Liver (tissue), 9 donors: ENCODE results near the gene FGF14. TPM values are rescaled to one million over a fixed set of nuclear protein-coding genes. Genes with fewer than 3 reads are reported as not detected.

Source experiments
- DNase-seq: peaks from one replicate; pipeline ENCODE4 v3.0.0-alpha.2; 2017; ENCODE audit warnings: low spot score
- H3K27ac ChIP-seq, 2 donors: one replicate each; pipeline ENCODE4 v1.7.0; 2013; ENCODE audit warnings: inconsistent platforms in 2 of 2, low read length in 2 of 2, control low read depth in 1 of 2, low read depth in 1 of 2, mild to moderate bottlenecking in 1 of 2
- H3K27me3 ChIP-seq, 4 donors: one replicate each; pipeline versions ENCODE4 v1.6.1 to v1.7.0; 2013; ENCODE audit warnings: low read length in 3 of 4, inconsistent platforms in 1 of 4, mild to moderate bottlenecking in 1 of 4, moderate library complexity in 1 of 4; ENCODE audit not compliant: control insufficient read depth in 4 of 4, insufficient read depth in 4 of 4
- H3K36me3 ChIP-seq, 4 donors: one replicate each; pipeline versions ENCODE4 v1.6.1 to v1.7.0; 2013; ENCODE audit warnings: low read length in 3 of 4, mild to moderate bottlenecking in 3 of 4, low read depth in 1 of 4, moderate library complexity in 1 of 4; ENCODE audit not compliant: control insufficient read depth in 4 of 4, insufficient read depth in 3 of 4
- H3K4me1 ChIP-seq, 4 donors: one replicate each; pipeline versions ENCODE4 v1.6.1 to v1.7.0; 2013; ENCODE audit warnings: low read length in 3 of 4, mild to moderate bottlenecking in 3 of 4, moderate library complexity in 1 of 4; ENCODE audit not compliant: control insufficient read depth in 4 of 4, insufficient read depth in 4 of 4
- H3K4me3 ChIP-seq, 3 donors: one replicate each; pipeline versions ENCODE4 v1.6.1 to v1.7.0; 2013; ENCODE audit warnings: low read length in 3 of 3, control low read depth in 1 of 3, low read depth in 1 of 3, mild to moderate bottlenecking in 1 of 3
- H3K9ac ChIP-seq, 2 donors: one replicate each; pipeline ENCODE4 v1.7.0; 2013; ENCODE audit warnings: low read length in 2 of 2, mild to moderate bottlenecking in 2 of 2, moderate library complexity in 2 of 2, control low read depth in 1 of 2, low read depth in 1 of 2
- H3K9me3 ChIP-seq, 4 donors: one replicate each; pipeline versions ENCODE4 v1.6.1 to v1.7.0; 2013; ENCODE audit warnings: low read length in 3 of 4; ENCODE audit not compliant: control insufficient read depth in 4 of 4
- ATF3 ChIP-seq: IDR thresholded peaks from 2 replicates; pipeline ENCODE4 v1.6.1; 2016; ENCODE audit warnings: antibody characterized with exemption
- CTCF ChIP-seq: fragments of 150-350 bp; IDR thresholded peaks from 2 replicates; pipeline ENCODE4 v1.5.1; 2017; ENCODE audit warnings: improper control_type of control experiment, low read depth, low read length; ENCODE audit not compliant: missing input control
- EGR1 ChIP-seq, 2 donors: IDR thresholded peaks; 2 replicates each; pipeline ENCODE4 v1.6.1; 2016 to 2018; ENCODE audit warnings: antibody characterized with exemption in 2 of 2, low read depth in 2 of 2
- FOXA1 ChIP-seq: IDR thresholded peaks from 2 replicates; pipeline ENCODE4 v1.6.1; 2016; ENCODE audit warnings: antibody characterized with exemption
- FOXA2 ChIP-seq: IDR thresholded peaks from 2 replicates; pipeline ENCODE4 v1.6.1; 2016; ENCODE audit warnings: antibody characterized with exemption
- GABPA ChIP-seq, 2 donors: IDR thresholded peaks in 1 of 2; conservative IDR thresholded peaks in 1 of 2; 2 replicates each; pipeline ENCODE4 v1.6.1; 2016; ENCODE audit warnings: antibody characterized with exemption in 2 of 2, mild to moderate bottlenecking in 1 of 2, moderate library complexity in 1 of 2
- HNF4A ChIP-seq, 2 donors: conservative IDR thresholded peaks; 2 replicates each; pipeline ENCODE4 v1.6.1; 2016; ENCODE audit warnings: antibody characterized with exemption in 2 of 2, mild to moderate bottlenecking in 2 of 2
- HNF4G ChIP-seq: IDR thresholded peaks from 2 replicates; pipeline ENCODE4 v1.6.1; 2016; ENCODE audit warnings: antibody characterized with exemption
- NR2F2 ChIP-seq: IDR thresholded peaks from 2 replicates; pipeline ENCODE4 v1.6.1; 2016; ENCODE audit warnings: antibody characterized with exemption
- RAD21 ChIP-seq, 2 donors: IDR thresholded peaks; 2 replicates each; pipeline ENCODE4 v1.6.1; 2016; ENCODE audit warnings: antibody characterized with exemption in 2 of 2, mild to moderate bottlenecking in 2 of 2
- REST ChIP-seq: IDR thresholded peaks from 2 replicates; pipeline ENCODE4 v1.6.1; 2016; ENCODE audit warnings: antibody characterized with exemption, mild to moderate bottlenecking
- RXRA ChIP-seq, 2 donors: IDR thresholded peaks; 2 replicates each; pipeline ENCODE4 v1.6.1; 2017 to 2018; ENCODE audit warnings: antibody characterized with exemption in 2 of 2, mild to moderate bottlenecking in 1 of 2
- TAF1 ChIP-seq: conservative IDR thresholded peaks from 2 replicates; pipeline ENCODE4 v1.6.1; 2016; ENCODE audit warnings: antibody characterized with exemption, mild to moderate bottlenecking
- YY1 ChIP-seq: IDR thresholded peaks from 2 replicates; pipeline ENCODE4 v1.6.1; 2016; ENCODE audit warnings: antibody characterized with exemption, mild to moderate bottlenecking
- ZBTB33 ChIP-seq: IDR thresholded peaks from 2 replicates; pipeline ENCODE4 v1.6.1; 2016; ENCODE audit warnings: antibody characterized with exemption
- whole genome bisulfite sequencing: extraction: QIAGEN DNeasy Blood & Tissue Kit; methylation state at CpG from one replicate; pipeline ENCODE4 v1.1.7; 2013; 5-methylcytosine and 5-hydroxymethylcytosine counted together
- polyA plus RNA-seq, 2 donors: library from polyadenylated mRNA; stranded (reverse) in 1 of 2; unstranded in 1 of 2; fragments of 200-250 nt in 1 of 2; fragments of >200 nt in 1 of 2; fragmentation: Nextera tagmentation in 1 of 2; extraction: Ambion mirVana in 1 of 2; gene quantifications; one replicate each; pipeline versions ENCODE4 v1.2.1 to v1.2.3, GENCODE V29; 2013 to 2015
- total RNA-seq, 2 donors: library from RNA; depleted of rRNA; stranded (reverse); fragments of >200 nt; gene quantifications; one replicate each; pipeline ENCODE4 v1.2.3, GENCODE V29; 2014
- donor health status: healthy.
- donor health status: healthy.
- donor health status: healthy.
- donor health status: healthy.
- donor health status: healthy.

FGF14 gene
- total and polyA plus RNA-seq, 4 donors: 0.05 to 3.3 (median 1.0) TPM

- no peaks in the 10 kb centered on the region for H3K27me3 ChIP-seq
- no peak for DNase-seq
- H3K27ac ChIP-seq: no peak overlapping the region
- no peak overlapping the region for H3K9ac ChIP-seq
- H3K4me3 ChIP-seq: no peak overlapping the region
- no peaks in the 10 kb centered on the region for H3K9me3 ChIP-seq
- no peak for TF ChIP-seq FOXA2
- no peak for TF ChIP-seq HNF4G
- no peak for TF ChIP-seq YY1
- no peak for TF ChIP-seq NR2F2
- TF ChIP-seq CTCF: no peak
- no peak for TF ChIP-seq HNF4A (conservative IDR thresholded peaks at IDR 0.05)
- no peak for TF ChIP-seq RXRA (IDR thresholded peaks at IDR 0.05)
- TF ChIP-seq GABPA (IDR thresholded peaks at IDR 0.05 in 1 of 2, conservative IDR thresholded peaks at IDR 0.05 in 1 of 2): no peak
- TF ChIP-seq ZBTB33: no peak
- TF ChIP-seq ATF3: no peak
- no peaks in the 10 kb centered on the region for H3K36me3 ChIP-seq
- peaks cover 3 to 24% (median 3%) of the 10 kb centered on the region in 4 donors for H3K4me1 ChIP-seq
- WGBS: 96% methylated on average over 3 of the region's 3 CpGs
Observed at GRCh38 chr13:101752432-101752831, 649.4 kb downstream of the FGF14 start.

- TF ChIP-seq YY1 (peak; percentile 22), CTCF (no peak), RAD21 (IDR thresholded peaks at IDR 0.05) (peak in 1 of 2 donors; percentile 8)
- Histone ChIP-seq H3K27me3 (no peaks in the 10 kb centered on the region), H3K27ac (no peak overlapping the region), H3K9ac (no peak overlapping the region), H3K9me3 (no peaks in the 10 kb centered on the region), H3K36me3 (no peaks in the 10 kb centered on the region), H3K4me3 (no peak overlapping the region), H3K4me1 (peaks cover 3 to 34% (median 7%) of the 10 kb centered on the region in 4 donors)
- 23% methylated on average over 3 of the region's 3 CpGs for whole genome bisulfite sequencing
- no peak for DNase-seq
Observed at GRCh38 chr13:101751488-101751887, 650.4 kb downstream of the FGF14 start.

GRCh38 chr13:101749584-101749983, 652.3 kb downstream of the FGF14 start:
- Histone ChIP-seq H3K27me3 (no peaks in the 10 kb centered on the region), H3K9me3 (no peaks in the 10 kb centered on the region), H3K4me3 (no peak overlapping the region), H3K4me1 (peaks cover 3 to 30% (median 7%) of the 10 kb centered on the region in 4 donors), H3K36me3 (no peaks in the 10 kb centered on the region), H3K9ac (no peak overlapping the region), H3K27ac (peak overlapping the region; percentile 26 to 77)
- no peak for DNase-seq
- WGBS: 38% methylated on average over 1 of the region's 1 CpG
- TF ChIP-seq ZBTB33 (no peak), RXRA (IDR thresholded peaks at IDR 0.05) (peak in 1 of 2 donors; percentile 29), HNF4G (no peak), TAF1 (no peak), REST (no peak), FOXA1 (no peak), RAD21 (IDR thresholded peaks at IDR 0.05) (no peak), YY1 (peak; percentile 57), EGR1 (IDR thresholded peaks at IDR 0.05; ENCODE audit: low read depth in 2 of 2) (no peak)
